CD1c-positive myeloid dendritic cell (primary cell): ENCODE data around the gene PAIP2.
"Not testable (repeated sequence)": the region's sequence is repeated elsewhere in the genome, so short reads cannot be mapped to it uniquely, and the experiment has no call there.

Source experiments
- DNase-seq: peaks from one replicate; pipeline ENCODE4 v3.0.0-alpha.2; 2016; ENCODE audit errors: extremely low spot score

The PAIP2 gene

DNA sequence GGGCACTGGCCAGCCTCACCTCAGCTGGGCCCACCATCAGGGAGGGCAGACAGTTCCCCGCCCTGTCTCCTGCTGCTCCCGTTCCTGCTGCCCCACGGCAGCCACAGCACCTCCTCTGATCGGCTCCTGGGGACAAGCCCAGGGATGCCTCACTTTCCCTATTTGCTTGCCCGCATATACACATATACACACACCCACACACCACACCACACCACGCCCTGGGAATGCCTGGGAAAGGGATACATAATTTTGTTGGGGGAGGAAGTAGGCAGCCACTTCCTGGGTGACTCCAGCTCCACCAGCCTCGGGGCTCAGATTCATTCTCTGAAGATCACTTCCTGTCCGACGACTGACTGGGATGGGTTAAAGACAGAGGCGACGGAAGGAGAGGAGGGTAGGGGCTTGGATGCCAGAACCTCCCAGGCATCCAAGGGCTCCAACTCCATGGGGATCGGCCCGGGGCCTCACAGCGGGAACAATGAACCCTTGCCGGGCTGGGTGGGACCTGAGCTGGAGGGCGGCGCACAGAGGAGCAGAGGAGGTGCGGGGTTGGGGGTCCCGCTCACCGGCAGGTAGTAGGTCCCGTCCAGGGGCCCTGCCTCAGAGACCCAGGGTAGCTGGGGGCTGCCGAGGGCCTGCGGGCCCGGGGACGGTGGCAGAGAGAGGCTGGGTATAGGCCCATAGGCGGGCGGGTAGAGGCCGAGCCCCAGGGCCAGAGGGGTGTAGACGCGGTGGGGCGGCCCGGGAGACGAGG is 50.1 kb downstream of the PAIP2 start:
- DNase-seq = peak; percentile 45

- DNase-seq = no peak
Measured at GRCh38 chr5:139392324-139392677, 50.6 kb downstream of the PAIP2 start.

GRCh38 chr5:139392678-139393496 is 51.2 kb downstream of the PAIP2 start:
- peak; percentile 71 for DNase-seq

DNA sequence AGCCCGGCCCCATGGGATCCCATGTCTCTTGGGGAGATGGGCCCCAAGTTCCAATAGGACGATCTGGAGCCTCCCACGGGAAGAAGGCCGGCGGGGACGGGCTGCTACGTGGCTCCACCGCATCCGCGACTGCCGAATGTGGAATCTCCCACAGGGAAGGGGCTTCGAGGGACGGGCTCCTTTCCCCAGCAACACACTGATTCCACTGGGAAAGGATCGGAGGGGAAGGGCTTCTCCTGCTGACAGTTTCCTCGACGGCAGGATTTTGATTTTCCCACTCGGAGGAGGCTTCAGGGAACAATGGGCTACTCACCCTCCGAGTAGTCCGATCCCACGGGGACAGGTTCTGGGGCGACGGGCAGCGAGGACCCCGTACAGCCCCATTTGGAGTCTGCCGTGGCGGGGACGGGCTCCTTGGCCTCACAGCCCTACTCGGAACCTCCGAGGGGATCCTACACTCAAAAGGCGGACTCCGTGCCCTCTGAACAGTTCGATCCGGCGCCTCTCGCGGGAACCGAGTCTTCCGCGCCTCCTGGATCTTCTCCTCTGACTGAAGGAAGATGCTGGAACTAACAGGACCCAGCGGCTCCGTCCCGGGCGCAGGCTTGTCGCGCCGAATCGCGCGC is 52.0 kb downstream of the PAIP2 start:
- DNase-seq = no peak

DNA sequence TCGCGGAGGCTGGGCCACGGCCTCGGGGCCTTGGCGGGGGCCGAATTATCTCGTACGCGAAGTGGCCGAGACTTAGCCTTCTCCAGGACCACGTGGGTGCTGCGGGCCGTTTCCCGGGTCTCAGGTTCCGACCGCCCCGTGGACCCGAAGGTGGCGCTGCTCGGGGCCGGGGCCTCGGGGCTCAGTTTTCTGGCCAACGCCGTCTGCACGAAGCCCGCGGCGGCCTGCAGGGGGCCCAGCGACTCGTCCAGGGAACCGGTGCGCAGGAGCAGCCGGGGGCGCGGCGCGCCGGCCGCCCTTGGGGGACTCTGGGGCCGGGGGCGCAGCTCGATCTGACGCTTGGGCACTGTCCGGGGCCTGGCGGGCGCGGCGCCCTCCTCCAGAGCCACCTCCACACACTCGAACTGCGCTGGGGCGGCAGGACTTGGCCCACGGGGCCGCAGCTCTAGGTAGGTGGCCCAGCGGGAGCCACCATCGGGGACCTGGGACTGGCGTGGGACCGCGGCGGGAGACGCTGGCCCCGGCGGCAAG is 52.5 kb downstream of the PAIP2 start:
- DNase-seq = peak; percentile 63

DNA sequence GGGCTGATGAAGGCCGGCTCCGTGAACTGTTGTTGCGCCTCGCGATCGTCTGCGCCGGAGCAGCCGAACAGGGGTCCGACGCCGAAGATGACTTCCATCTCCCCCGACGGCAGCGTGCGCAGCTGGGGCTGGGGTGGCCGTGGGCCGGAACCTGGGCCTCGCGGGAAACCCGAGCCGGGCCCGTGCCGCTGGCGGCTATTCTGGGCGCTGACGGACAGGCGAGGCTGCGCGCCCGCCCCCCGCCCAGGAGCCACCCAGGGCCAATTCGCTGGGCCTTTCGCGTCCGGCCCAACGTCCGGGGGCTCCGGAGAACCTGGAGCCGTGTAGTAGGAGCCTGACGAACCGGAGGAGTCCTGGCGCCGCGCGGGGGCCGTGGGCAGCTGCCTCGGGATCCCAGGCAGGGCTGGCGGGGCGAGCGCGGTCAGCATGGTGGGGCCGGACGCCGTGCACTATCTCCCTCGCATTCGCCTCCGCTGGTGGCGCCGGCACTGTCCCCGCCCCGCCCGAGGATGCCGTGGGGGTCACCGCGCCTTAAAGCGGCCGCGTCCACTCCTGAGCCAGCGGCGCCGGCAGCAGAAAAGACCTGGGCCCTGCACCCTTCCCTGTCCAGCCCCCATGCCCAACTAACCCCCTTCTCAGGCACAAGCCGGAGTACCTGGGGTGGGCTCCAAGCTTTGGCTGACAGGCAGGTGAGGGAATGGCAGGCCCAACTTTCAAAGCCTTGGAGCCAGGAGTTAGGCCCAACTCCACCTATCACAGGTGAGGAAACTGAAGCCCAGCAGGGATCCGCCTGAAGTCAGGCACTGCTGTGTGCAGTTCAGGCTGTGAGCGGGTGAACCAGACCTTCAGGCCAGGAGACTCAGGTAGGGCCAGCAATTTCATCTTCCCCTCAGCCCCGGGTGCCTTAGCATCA is 53.3 kb downstream of the PAIP2 start, which contains the start of gene PROB1:
PROB1 (minus strand) TSS at position 451 of the 913 bp plus-strand sequence; CDS start at position 428, 23 bp downstream.
- no peak for DNase-seq

DNA sequence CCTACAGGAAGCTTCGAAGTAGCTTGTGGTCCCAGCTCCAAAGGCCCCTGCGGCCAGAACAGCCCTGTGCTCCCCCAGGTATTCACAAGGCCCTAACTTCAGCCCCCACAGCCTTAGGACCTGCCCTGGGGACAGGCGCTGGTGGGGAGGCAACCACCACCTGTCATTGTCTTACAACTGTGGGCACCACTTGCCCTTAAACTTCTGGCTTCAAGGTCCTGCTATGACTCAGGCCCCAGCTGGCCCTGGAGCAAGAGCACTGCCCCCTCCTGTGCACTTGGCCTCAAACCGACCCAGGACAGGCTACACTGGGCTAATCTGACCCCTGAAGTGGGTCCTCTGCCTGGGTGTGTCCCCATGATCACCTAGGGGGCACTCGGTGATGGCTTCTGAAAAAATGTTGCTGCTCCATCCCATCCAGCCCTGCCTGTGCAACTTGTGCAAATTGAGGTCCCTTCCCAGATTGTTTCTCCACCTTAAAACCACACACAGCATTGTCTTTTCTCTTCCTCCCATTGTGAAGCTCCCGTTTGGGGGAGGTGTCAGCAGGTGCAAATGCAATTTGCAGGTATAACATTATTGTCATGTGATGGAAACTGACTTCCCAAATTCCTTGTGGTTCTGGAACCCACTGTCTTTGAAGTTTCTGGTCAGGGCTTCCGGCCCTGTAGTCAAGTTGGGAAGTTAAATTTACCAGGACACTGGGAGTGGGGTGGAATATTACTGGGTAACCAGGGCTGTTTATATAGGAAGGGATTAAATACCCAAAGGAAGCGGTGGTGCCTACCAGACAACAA is 54.4 kb downstream of the PAIP2 start:
- DNase-seq = no peak

DNA sequence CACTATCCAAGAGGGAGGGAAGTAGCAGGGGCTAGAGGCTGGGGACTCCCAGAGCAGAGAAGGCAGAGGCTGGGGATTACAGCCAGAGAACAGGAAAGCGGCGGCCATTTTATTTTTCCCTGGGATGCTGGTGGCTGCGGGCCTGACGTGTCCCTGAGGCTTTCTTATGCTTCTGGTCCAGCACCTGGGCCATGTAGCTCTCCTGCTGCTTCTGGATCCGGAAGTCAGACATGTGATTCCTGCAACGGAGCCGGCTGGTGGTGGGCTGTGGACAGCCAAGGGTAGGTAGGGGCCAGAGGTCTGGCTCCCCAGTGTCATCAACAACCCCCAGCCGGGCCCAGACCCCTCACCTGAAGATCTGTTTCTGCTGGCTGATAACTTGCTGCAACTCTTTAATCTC is 55.0 kb downstream of the PAIP2 start:
- DNase-seq = no peak

GRCh38 chr5:139397921-139398320 is 56.3 kb downstream of the PAIP2 start:
- no peak for DNase-seq

- no peak for DNase-seq
Measured at GRCh38 chr5:139399501-139400121, 58.0 kb downstream of the PAIP2 start.

DNA sequence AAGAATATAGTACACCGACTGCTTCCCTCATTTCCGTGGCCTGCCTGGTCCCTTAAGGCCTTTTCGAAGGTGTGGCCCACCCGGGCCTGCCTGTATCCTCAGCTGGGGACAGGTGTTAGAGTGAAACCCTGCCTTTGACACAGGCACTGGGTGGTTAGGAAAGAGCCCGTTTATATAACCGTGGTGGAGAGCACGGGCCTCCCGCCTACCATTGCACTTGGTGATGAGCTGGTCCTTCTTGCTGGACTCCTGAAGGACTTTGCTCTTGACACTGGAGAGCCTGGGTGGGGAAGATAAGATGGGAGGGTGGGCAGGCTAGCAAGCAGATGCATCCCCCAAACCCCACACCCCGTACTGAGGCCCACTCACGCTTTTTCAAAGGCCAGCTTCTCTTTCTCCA is 59.9 kb downstream of the PAIP2 start:
- no peak for DNase-seq

DNA sequence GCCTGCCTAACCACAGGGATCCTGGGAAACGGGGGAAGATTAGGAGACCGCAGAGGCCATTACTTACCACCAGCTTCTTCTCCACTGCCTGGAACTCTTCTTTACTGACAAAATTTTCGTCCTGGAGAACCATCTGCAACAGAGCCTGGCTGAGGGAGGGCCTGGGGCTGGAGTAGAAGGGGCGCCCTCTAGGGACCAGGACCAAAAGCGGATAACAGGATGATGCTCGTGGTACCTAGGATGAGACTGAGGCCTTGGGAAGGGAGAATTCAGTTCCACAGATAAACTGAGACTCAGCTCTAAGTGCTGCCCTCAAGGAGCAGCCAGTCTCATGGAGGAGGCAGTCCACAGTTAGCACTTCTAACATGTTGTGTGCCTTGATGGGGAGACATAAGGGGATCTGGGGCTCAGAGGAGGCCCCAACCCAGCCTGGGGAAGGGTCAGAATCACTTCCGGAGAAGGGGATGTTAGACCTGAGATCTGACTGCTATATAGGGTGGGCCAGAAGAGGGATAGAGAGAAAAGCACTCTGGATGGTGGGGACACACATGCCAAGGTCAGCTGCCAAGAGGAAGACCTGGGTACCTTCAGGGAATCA is 61.0 kb downstream of the PAIP2 start:
- DNase-seq = peak; percentile 29

- DNase-seq = no peak
Measured at GRCh38 chr5:139403418-139403786, 61.7 kb downstream of the PAIP2 start.

GRCh38 chr5:139403787-139404483 is 62.3 kb downstream of the PAIP2 start, which contains the start of gene SPATA24:
SPATA24 (minus strand) TSS chr5:139404089; CDS start chr5:139404060, 29 bp downstream.
- DNase-seq = peak; percentile 99

DNA sequence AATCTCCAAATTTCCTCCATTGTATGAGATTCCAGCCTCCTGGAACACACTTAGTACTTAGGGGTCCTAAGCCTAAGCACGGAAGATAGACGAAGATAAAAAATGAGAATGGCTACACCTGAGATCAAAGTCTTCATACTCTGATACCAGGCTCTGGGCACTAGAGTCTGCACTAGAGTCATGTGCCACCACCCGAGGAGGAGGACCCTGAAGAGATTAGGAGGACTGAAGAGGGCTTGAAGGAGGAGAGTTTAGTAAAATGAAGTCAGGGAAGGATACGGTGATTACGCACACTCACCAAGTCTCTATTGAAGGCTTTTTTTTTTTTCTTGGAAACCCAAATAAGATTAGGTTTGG is 62.8 kb downstream of the PAIP2 start:
- DNase-seq = no peak

DNA sequence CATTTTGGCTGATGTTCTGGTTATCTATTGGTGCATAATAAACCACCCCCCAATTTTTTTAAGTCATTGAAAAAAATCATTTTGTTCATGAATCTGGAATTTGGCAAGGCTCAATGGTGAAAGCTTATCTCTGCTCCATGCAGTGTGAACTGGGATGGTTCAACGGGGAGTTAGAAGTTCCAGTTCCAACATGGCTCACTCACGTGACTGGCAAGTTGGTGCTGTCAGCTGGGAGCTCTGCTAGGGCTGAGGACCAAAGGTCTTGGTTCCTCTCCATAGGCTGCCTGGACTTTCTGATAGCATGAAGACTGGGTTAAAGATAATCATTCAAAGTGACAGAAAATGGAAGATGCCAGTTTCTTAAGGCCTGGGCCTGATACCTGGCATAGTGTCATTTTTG is 65.3 kb downstream of the PAIP2 start:
- DNase-seq = no peak

DNA sequence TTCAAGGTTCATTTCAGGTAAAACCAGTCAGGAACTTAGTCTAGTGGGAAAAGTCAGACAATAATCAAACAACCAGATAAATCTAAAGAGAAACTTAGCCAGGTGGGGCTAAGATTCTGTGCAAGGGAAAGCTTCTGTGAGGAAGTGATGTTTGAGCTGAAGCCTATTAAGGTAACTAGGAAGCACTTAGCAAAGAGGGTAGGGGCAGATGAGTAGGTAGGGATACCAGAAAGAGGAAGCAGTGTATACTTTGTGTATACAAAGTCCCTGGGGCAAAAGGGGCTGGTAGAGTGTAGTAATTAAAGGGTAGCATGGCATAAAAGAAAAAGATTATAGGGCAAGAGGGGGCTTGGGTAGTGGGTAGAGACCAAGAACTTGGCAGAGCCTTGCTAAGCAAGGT is 65.9 kb downstream of the PAIP2 start:
- no peak for DNase-seq

DNA sequence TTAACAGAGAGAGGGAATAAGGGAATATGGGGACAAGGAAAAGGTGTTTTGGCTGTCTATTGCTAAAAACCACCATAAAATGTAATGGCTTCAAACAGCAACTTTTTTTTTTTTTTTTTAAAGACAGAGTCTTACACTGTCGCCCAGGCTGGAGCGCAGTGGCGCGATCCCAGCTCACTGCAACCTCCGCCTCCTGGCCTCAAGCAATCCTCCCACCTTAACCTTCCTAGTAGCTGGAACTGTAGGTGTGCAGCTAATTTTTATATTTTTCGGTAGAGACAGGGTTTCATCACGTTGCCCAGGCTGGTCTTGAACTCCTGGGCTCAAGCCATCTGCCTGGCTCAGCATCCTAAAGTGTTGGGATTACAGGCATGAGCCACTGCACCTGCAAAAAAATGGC is 66.5 kb downstream of the PAIP2 start:
- no peak for DNase-seq

DNA sequence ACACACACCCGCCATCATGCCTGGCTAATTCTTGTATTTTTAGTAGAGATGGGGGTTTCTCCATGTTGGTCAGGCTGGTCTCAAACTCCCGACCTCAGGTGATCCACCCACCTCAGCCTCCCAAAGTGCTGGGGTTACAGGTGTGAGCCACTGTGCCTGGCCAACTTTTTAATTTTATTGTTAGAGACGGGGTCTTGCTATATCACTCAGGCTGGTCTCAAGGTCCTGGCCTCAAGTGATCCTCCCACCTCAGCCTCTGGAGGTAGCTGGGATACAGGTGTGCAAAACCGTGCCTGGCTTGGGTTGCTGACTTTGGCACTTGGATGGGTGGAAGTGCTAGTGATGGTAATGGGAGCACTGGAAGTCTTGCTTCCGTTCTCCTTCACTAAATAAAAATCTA is 67.5 kb downstream of the PAIP2 start:
- not testable (repeated sequence) for DNase-seq
